22Rv1 (cell line): Measurements from ENCODE around the gene ADAMTS9.

Source experiments
- H3K27ac ChIP-seq: fragments of 450-650 bp; 2 replicates; pipeline ENCODE4 v1.5.1; 2017
- CTCF ChIP-seq: fragments of 450-650 bp; IDR thresholded peaks from 2 replicates; pipeline ENCODE4 v1.5.1; 2017; ENCODE audit warnings: mild to moderate bottlenecking
- ZFX ChIP-seq: fragments of 450-650 bp; IDR thresholded peaks from 2 replicates; pipeline ENCODE4 v1.6.1; 2017; ENCODE audit warnings: antibody characterized with exemption, borderline replicate concordance

ADAMTS9 gene

GRCh38 chr3:64561325-64561843 lies 126.4 kb downstream of the ADAMTS9 start:
- H3K27ac ChIP-seq = no peak overlapping the region
- no peak for TF ChIP-seq ZFX
- TF ChIP-seq CTCF = no peak

- TF ChIP-seq ZFX = no peak
- TF ChIP-seq CTCF = no peak
Measured at GRCh38 chr3:64560791-64561190, 127.0 kb downstream of the ADAMTS9 start.

GRCh38 chr3:64559588-64559987 lies 128.2 kb downstream of the ADAMTS9 start:
- H3K27ac ChIP-seq = no peak overlapping the region
- TF ChIP-seq ZFX (no peak), CTCF (no peak)

More at GRCh38 chr3:64560791-64561190, 127.0 kb downstream of the ADAMTS9 start:
- H3K27ac ChIP-seq = no peak overlapping the region

- H3K27ac ChIP-seq = no peak overlapping the region
- TF ChIP-seq ZFX (no peak), CTCF (no peak)
Measured at GRCh38 chr3:64556046-64556445, 131.8 kb downstream of the ADAMTS9 start.

GRCh38 chr3:64555351-64555750 lies 132.4 kb downstream of the ADAMTS9 start:
- TF ChIP-seq ZFX (no peak), CTCF (no peak)
- H3K27ac ChIP-seq = no peak overlapping the region

GRCh38 chr3:64554096-64554920 lies 133.5 kb downstream of the ADAMTS9 start:
- no peak overlapping the region for H3K27ac ChIP-seq
- TF ChIP-seq ZFX (no peak), CTCF (no peak)

GRCh38 chr3:64552966-64553365 lies 134.8 kb downstream of the ADAMTS9 start:
- TF ChIP-seq ZFX (no peak), CTCF (no peak)
- no peak overlapping the region for H3K27ac ChIP-seq
